ENCODE results near the gene PCBP4.

Gene PCBP4

DNA sequence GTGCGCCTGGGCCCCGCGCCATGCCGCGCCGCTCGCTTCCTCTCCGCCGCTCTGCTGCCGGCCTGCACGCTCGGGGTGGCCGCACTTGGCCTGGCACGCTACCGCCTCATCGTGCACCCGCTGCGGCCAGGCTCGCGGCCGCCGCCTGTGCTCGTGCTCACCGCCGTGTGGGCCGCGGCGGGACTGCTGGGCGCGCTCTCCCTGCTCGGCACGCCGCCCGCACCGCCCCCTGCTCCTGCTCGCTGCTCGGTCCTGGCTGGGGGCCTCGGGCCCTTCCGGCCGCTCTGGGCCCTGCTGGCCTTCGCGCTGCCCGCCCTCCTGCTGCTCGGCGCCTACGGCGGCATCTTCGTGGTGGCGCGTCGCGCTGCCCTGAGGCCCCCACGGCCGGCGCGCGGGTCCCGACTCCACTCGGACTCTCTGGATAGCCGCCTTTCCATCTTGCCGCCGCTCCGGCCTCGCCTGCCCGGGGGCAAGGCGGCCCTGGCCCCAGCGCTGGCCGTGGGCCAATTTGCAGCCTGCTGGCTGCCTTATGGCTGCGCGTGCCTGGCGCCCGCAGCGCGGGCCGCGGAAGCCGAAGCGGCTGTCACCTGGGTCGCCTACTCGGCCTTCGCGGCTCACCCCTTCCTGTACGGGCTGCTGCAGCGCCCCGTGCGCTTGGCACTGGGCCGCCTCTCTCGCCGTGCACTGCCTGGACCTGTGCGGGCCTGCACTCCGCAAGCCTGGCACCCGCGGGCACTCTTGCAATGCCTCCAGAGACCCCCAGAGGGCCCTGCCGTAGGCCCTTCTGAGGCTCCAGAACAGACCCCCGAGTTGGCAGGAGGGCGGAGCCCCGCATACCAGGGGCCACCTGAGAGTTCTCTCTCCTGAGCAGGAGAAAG lies 11.1 kb downstream of the PCBP4 start:
- DNase-seq (ENCODE audit: low read depth in 2 of 2) = no peak

- no peak for DNase-seq (ENCODE audit: low read depth in 2 of 2)
Measured at GRCh38 chr3:51955175-51955892, 11.9 kb downstream of the PCBP4 start, which contains the start of gene GPR62. GPR62 (plus strand) TSS chr3:51955381; CDS start chr3:51955653, 272 bp downstream.

- DNase-seq (ENCODE audit: low read depth in 2 of 2) = no peak
Measured at GRCh38 chr3:51954713-51955112, 12.5 kb downstream of the PCBP4 start.

DNA sequence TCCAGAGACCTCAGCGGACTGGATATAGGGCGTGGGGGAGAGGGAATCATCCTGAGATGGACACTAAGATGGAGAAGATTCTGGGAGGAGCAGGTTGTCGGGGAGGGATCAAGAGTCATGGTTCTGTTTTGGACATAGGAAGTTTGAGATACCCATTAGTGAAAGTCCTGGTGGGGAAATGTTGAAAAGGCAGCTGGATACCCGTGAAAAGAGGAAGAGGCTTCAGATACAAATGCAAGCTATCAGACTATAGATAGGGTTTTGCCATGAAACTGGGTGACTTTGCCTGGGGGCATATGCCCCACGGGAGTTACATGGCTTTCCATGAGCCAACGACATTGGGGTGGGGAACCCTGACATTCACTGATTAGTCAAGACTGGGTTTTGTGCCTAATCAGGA lies 13.1 kb downstream of the PCBP4 start:
- no peak for DNase-seq (ENCODE audit: low read depth in 2 of 2)

DNA sequence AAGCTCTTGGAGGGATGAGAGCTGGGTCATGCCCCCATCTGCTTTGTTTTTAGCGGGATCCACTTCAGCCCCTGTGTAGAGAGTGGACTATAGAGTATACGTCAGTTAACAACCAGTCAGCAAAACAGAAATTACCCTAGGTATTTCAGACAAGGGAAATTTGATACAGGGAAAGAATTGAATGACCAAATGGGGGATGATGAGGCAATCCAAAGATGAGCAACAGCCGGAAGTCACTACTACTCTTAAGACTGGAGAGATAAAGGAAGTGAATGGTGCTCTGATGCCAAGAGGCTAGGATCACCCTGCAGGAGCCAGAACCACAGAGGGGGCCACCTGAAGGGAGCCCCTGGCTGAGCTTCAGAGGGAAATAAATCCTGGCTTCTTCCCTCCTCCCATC lies 13.8 kb downstream of the PCBP4 start:
- DNase-seq (ENCODE audit: low read depth in 2 of 2) = no peak

- DNase-seq (ENCODE audit: low read depth in 2 of 2) = no peak
Measured at GRCh38 chr3:51950899-51951298, 16.4 kb downstream of the PCBP4 start.

GRCh38 chr3:51949121-51949520 lies 18.1 kb downstream of the PCBP4 start:
- DNase-seq (ENCODE audit: low read depth in 2 of 2) = no peak

DNA sequence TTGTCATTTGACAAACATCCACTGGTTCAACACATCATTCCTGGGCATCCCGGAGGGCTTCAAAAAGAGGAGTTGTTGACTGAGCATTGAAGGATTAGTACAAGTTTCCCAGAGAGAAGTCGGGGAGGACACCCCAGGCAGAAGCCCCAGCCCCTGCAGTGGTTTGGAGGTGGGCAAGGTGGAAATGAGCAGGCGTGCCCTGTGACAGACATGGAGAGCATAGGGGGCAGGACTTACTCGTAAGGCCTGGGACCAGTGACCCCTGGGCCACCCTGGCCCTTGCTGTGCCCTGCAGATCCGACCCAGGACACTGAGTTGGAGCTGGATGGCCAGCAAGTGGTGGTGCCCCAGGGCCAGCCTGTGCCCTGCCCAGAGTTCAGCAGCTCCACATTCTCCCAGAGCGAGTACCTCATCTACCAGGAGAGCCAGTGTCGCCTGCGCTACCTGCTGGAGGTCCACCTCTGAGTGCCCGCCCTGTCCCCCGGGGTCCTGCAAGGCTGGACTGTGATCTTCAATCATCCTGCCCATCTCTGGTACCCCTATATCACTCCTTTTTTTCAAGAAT lies 19.2 kb downstream of the PCBP4 start:
- no peak for DNase-seq (ENCODE audit: low read depth in 2 of 2)

DNA sequence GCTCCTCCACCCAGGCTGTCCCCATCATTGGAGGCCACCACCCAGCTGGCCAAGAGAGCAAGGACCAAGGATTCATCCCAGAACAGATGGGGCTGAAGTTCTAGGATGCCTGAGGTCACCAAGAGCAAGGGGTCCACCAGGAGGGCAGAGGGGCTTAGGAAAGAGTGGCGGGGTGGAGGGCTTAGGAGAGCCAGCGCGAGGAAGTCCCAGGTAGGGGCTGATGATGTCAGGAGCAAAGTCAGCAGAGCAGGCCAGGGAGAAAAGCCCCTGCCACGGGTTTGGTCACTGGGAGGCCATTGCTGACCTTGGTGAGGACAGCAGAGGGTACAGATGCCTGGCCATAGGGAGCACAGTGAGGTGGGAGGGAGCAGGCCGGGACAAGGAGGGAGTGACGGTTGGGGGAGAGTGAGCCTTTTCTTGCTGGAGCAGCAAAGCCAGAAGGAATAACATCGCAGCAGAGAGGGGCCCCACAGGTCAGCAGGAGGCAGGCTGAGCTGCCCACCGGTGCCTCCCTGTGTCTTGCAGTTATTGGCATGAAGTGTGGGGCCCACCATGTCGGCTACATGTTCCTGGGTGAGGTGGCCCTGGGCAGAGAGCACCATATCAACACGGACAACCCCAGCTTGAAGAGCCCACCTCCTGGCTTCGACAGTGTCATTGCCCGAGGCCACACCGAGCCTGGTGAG lies 19.9 kb downstream of the PCBP4 start:
- no peak for DNase-seq (ENCODE audit: low read depth in 2 of 2)

GRCh38 chr3:51946796-51947195 lies 20.5 kb downstream of the PCBP4 start:
- no peak for DNase-seq (ENCODE audit: low read depth in 2 of 2)

- no peak for DNase-seq (ENCODE audit: low read depth in 2 of 2)
Measured at GRCh38 chr3:51945926-51946705, 21.1 kb downstream of the PCBP4 start.

DNA sequence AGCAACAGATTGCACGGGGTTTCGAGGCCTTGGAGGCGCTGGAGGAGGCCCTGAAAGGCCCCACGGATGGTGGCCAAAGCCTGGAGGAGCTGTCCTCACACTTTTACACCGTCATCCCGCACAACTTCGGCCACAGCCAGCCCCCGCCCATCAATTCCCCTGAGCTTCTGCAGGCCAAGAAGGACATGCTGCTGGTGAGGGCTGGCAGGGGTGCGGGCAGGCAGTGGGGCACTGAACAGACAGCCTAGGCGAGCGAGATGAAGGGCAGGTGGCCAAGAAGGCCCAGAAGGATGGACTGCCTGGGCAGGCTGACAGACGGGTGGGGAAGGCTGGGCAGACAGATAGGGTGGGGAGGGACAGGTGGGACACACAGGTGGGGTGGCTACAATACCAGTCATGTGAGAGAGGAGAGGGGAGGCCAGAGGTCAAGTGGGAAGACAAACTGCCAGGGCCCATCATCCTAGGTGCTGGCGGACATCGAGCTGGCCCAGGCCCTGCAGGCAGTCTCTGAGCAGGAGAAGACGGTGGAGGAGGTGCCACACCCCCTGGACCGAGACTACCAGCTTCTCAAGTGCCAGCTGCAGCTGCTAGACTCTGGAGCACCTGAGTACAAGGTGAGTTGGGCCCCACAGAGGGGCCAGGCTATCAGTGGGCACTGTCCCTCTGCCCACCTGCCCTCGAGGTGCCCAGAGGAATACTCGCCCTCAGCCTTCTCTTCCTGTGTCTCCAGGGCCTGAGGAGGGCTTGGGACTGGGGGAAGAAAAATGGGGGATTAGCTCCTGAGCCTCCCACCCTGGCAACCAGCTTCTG lies 22.0 kb downstream of the PCBP4 start:
- DNase-seq (ENCODE audit: low read depth in 2 of 2) = no peak

DNA sequence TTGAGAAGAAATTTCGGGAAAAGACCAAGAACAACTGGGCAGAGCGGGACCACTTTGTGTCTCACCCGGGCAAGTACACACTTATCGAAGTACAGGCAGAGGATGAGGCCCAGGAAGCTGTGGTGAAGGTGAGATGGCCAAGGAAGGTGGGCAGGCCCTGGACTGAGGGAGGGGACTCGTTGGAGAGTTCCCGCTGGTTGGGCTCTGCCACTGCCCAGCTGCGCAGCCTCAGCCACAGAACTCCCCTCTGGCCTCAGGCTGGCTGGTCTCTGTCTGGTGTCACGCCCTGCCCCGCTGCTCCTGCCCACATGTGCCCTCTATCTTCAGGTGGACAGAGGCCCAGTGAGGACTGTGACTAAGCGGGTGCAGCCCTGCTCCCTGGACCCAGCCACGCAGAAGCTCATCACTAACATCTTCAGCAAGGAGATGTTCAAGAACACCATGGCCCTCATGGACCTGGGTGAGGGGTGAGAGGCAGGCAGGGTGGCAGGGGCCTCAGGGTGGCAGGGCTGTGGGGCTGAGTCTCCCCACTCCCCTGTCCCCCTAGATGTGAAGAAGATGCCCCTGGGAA lies 22.7 kb downstream of the PCBP4 start:
- no peak for DNase-seq (ENCODE audit: low read depth in 2 of 2)

GRCh38 chr3:51943451-51944391 lies 23.5 kb downstream of the PCBP4 start:
- no peak for DNase-seq (ENCODE audit: low read depth in 2 of 2)

DNA sequence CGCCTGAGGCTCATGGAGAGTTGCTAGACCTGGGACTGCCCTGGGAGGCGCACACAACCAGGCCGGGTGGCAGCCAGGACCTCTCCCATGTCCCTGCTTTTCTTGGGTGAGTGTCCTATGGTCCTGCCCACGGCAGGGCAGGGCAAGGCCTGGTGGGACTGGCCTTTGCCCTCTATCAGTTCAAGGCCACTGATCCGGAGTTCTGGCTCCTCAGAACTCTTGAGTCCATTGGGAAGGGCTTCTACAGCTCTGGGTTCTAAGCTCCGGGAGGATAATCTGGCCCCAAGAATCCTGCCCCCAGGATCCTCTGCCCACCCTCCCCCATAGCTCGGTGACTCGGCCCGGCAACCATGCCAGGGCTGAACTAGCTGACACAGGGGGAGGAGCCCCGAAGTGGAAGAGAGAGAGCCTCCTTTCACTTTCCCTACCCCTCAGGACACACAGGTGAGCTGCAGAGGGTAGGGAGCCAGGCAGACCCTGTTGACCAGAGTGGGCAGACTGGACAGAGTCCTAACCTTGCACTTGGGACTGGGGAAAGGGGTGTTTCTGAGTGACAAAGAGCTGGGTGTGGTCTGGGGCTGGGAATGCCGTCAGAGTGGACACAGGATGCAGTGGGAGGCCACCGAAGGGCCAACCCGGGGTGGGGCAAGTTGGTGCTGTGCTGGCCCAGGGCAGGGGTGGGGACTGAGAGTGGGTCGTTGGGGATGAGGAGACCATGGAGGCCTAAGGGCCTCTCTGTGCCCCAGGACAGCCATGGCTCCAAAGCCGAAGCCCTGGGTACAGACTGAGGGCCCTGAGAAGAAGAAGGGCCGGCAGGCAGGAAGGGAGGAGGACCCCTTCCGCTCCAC lies 24.4 kb downstream of the PCBP4 start:
- DNase-seq (ENCODE audit: low read depth in 2 of 2) = no peak

- peak; percentile 98 to 100 for DNase-seq (ENCODE audit: low read depth in 2 of 2)
Measured at GRCh38 chr3:51941798-51942602, 25.3 kb downstream of the PCBP4 start, which contains the start of the genes PARP3 and RRP9. PARP3 (plus strand) TSS chr3:51942363; CDS start chr3:51943356, 993 bp downstream. RRP9 (minus strand) TSS chr3:51941904; CDS start chr3:51941867, 37 bp downstream.

DNA sequence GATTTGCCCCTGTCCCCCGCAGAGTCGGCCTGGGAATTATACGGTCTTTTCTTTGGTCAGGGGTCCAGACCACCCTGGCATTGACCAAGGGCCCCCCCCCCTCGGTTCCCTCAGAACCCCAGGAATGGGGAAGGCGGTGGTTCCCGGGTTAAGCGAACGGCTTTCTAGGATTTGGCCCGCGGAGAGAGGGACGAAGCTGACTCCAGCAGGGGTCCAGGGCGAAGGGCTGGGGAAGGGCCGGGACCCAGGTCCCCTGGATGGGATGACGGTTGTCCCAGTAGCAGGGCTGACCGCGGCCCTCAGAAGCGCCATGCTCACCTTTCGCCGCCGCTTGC lies 25.8 kb downstream of the PCBP4 start:
- no peak for DNase-seq (ENCODE audit: low read depth in 2 of 2)
